WERI-Rb-1 (cell line): ENCODE data around the gene KDELR1.

ENCODE experiments used
- DNase-seq: peaks from one replicate; pipeline ENCODE4 v3.0.0-alpha.2; 2020
- H3K27ac ChIP-seq: fragments of 250-450 bp; sonication (Bioruptor Pico); 2 replicates; pipeline ENCODE4 v1.5.1; 2020; ENCODE audit warnings: mild to moderate bottlenecking, moderate library complexity
- H3K27me3 ChIP-seq: fragments of 250-450 bp; sonication (Bioruptor Pico); 2 replicates; pipeline ENCODE4 v1.5.1; 2021; ENCODE audit warnings: mild to moderate bottlenecking, low read depth, moderate library complexity; ENCODE audit not compliant: insufficient read depth, severe bottlenecking
- H3K36me3 ChIP-seq: fragments of 250-450 bp; sonication (Bioruptor Pico); 2 replicates; pipeline ENCODE4 v1.5.1; 2020; ENCODE audit warnings: mild to moderate bottlenecking, moderate library complexity
- H3K4me3 ChIP-seq: 2 replicates; pipeline ENCODE4 v1.5.1; 2011; ENCODE audit warnings: low read depth, mild to moderate bottlenecking, control low read depth, low read length
- H3K9me3 ChIP-seq: fragments of 250-450 bp; sonication (Bioruptor Pico); 2 replicates; pipeline ENCODE4 v1.5.1; 2021; ENCODE audit warnings: mild to moderate bottlenecking, moderate library complexity; ENCODE audit not compliant: severe bottlenecking
- CTCF ChIP-seq: IDR thresholded peaks from 2 replicates; pipeline ENCODE4 v1.5.1; 2011; ENCODE audit warnings: low read depth, mild to moderate bottlenecking, control low read depth, inconsistent platforms, low read length

Gene KDELR1

GRCh38 chr19:48338253-48338755 lies 53.0 kb downstream of the KDELR1 start:
- no peak for TF ChIP-seq CTCF
- DNase-seq, result no peak
- no peaks in the 10 kb centered on the region for H3K36me3 ChIP-seq
- H3K4me3 ChIP-seq, result no peak overlapping the region
- H3K27ac ChIP-seq, result no peak overlapping the region
- H3K9me3 ChIP-seq, result no peaks in the 10 kb centered on the region
- H3K27me3 ChIP-seq, result no peaks in the 10 kb centered on the region

DNA sequence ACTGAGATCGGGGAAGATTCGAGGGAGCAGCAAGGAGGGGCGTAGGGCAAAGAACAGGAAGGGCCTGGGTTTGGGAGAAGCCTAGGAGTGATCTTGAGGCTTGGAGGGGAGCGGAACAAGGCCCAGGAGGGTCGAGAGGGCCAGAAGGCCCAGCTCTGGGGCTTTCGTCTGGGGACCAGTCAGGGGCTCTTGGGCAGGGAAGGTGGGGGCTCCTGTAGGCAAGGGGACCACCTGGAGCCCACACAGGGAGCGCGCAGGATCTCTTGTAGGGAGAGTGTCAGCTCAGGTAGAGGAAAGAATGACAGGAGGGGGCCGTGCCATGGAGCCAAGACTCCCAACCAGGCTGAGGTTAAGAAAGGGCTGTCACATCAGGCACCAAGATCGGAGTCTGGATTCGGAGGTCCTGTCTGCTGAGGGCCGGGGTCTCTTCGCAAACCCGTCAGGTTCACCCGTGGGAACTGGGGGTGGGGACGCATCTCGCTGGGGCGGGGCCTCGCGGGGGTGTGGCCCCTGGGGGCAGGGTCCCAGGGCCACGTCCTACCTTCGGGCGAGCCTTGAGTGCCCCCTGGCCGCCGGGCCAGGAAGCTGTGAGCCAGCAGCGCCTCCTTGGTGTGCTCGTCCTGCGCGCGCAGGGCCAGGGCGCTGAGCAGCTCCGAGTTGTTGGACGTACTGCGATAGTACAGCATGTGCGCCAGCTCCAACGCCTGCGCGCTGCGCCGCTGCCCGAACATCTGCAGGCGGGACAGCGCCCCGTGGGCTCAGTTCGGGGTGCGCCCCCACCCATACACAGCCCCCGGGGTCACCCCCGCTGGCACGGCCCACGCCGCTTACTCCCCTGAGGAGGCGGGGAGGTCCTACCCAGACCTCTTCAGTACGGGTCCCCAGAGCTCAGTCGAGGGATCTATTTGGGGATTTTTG lies 57.6 kb downstream of the KDELR1 start:
- peak overlapping the region; percentile 60 for H3K4me3 ChIP-seq
- H3K27ac ChIP-seq, result peak overlapping the region; percentile 77
- peak; percentile 91 for DNase-seq
- TF ChIP-seq CTCF, result peak; percentile 81
- H3K9me3 ChIP-seq, result peaks cover under 1% of the 10 kb centered on the region
- no peaks in the 10 kb centered on the region for H3K36me3 ChIP-seq
- no peaks in the 10 kb centered on the region for H3K27me3 ChIP-seq

DNA sequence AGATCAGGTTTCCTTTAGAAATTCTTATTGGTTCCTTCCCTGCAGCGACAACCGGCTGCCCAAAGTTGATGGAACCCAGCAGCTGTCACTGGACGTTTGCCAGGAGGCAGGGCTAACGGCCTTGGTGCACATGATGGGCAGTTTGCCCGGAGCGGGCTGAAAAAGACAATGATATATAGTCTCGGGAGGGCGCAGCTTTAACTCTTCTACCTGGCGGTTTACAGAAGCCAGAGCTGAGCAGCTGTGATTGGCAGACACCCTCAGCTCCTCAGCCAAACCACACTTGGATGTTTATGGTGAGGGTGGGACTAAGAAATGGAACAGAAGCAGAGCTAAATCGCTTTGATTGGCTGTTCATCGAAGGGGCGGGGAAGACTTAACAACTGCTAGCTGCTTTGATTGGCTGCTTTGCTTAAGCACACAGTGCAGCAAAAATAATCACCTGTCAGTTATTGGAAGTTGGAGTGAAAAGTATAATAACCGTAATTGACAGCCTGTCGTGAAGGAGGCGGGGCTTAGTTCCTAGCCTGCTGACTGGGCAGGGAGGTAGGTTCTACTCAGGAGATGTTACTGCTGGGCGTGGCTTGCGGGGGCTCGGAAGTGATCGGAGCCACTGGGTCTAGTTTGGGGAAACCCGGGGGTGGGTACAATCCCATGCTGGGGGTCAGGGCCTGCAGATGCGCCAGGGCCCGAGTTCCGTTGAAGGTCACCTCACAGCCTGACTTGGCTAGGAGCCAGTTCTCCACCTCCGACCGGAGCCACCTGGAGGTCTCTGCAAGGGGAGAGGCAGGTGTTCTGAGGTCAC lies 58.5 kb downstream of the KDELR1 start:
- H3K9me3 ChIP-seq, result peaks cover 6% of the 10 kb centered on the region
- no peaks in the 10 kb centered on the region for H3K36me3 ChIP-seq
- no peaks in the 10 kb centered on the region for H3K27me3 ChIP-seq
- DNase-seq, result peak; percentile 94
- no peak for TF ChIP-seq CTCF
- H3K27ac ChIP-seq, result peak overlapping the region; percentile 80
- H3K4me3 ChIP-seq, result peak overlapping the region; percentile 60
